GM18520 (cell line): ENCODE results near the gene PFDN5.
"Not testable (repeated sequence)": the region's sequence is repeated elsewhere in the genome, so short reads cannot be mapped to it uniquely, and the experiment has no call there.

Experiments
- ATAC-seq: cut with Tn5 transposase; IDR thresholded peaks from one replicate; pipeline ENCODE4 v1.9.1; 2021; ENCODE audit not compliant: unreplicated experiment

Gene PFDN5

DNA sequence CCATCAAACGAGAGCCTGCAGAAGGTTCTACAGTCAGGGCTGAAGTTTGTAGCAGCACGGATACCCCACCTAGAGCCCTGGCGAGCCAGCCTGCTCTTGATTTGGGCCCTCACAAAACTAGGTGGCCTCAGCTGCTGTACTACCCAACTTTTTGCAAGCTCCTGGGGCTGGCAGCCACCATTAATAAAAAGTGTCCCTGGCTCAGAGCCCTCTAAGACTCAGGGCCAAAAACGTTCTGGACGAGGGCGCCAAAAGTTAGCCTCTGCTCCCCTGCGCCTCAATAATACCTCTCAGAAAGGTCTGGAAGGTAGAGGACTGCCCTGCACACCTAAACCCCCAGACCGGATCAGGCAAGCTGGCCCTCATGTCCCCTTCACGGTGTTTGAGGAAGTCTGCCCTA, 8.9 kb upstream of the PFDN5 start:
- ATAC-seq, result no peak

DNA sequence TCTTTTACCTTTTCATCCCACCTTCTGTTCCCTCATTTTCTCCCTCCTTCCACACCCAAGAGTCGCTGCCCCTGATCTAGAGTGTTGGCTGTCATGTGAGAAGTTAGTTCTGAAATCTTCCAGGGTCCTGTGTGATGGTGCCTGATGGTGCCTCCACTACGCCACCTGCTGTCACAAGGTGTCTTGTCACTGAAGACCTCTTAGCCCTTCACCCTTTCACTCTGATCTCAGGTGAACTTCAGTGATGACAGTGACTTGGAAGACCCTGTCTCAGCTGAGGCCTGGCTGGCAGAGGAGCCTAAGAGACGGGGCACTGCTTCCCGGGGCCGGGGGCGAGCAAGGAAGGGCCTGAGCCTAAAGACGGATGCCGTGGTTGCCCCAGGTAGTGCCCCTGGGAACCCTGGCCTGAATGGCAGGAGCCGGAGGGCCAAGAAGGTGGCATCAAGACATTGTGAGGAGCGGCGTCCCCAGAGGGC, 7.6 kb upstream of the PFDN5 start:
- no peak for ATAC-seq

DNA sequence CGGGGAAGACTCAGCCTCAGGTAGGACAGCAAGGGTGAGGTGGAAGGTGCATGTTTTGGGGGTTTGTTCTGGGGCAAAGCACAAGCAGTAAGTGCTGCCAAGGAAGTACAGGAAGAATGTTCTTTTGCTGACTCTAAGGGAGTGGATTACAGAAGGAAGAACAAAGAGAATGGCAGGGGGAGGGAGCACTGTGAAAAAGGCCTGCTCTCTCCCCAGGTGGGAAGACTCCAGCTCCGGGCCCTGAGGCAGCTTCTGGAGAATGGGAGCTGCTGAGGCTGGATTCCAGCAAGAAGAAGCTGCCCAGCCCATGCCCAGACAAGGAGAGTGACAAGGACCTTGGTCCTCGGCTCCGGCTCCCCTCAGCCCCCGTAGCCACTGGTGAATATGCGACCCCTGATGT, 7.0 kb upstream of the PFDN5 start:
- no peak for ATAC-seq

DNA sequence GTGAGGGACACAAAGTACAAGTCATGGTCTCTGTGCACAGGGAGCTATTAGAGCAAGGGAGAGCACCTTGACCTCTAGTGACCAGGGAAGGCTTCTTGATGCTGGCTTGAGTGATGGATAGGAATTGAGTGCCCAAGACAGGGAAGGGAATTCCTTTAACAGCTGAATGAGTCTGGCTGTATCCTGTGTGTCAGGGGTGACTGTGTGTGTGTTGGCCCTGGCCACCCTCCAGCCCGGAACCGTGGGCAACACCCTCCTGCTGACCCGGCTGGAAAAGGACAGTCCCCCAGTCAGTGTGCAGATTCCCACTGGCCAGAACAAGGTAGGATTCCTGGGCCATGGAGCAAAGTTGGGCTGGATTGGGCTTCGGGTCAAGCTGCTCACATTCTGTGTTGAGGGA, 5.5 kb upstream of the PFDN5 start:
- no peak for ATAC-seq

DNA sequence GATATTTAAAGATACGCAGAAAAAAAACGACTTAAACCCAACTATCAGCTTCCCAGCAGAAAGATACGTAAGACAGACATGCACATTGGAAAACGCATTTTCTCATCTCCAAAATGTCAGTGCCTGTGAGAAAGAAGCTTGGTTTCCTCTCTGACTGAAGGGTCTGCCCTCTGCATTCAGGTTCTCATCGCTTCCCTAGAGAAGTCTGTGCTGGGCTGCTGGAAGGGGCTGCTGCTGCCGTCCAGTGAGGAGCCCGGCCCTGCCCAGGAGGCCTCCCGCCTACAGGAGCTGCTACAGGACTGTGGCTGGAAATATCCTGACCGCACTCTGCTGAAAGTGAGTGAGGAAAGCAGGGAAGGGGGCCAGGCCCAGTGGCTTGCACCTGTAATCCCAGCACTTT, 4.7 kb upstream of the PFDN5 start:
- ATAC-seq, result no peak

DNA sequence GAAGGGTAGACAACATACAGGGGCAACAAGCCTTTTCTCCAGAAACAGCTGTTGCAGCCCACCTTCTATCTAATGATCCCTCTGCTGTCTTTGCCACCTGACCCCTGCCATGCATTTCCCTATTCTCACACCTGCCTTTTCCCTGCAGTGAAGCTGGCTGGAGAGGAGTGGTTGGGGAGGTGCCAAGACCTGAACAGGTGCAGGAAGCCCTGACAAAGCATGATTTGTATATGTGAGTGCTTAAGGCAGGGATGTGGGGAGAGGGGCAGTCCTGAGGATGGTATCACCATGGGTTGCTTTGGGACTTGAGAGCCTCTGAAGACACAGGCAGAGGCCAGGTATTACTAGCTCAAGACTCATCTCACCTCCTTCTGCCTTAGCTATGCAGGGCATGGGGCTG, 2.9 kb upstream of the PFDN5 start:
- no peak for ATAC-seq

DNA sequence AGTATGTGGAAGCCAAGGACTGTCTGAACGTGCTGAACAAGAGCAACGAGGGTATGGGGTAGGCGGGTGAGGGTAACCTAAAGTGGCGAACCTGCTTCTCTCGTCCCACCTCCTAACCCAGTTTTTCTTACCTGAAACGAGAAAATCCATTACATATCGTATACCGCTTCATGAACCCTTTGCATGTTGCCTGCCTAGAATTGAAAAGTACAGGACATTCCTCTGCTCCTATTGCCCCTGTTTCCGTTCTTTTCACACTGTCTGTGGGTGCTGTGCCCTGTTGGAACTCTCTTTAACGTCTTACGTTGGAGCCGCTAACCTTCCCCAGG, 513 bp downstream of the PFDN5 start:
- no peak for ATAC-seq

DNA sequence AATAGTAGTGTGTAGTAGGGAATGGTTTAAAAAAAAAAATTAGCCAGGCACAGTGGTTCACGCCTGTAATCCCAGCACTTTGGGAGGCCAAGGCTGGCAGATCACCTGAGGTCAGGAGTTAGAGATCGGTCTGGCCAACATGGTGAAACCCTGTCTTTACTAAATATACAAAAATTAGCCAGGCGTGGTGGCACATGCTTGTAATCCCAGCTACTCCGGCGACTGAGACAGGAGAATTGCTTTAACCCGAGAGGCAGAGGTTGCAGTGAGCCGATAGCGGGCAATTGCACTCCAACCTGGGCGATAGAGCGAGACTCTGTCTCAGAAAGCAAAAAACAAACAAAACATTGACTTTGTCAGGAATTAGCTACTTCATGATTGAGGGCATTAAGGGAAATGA, 1.8 kb downstream of the PFDN5 start:
- ATAC-seq, result not testable (repeated sequence)

DNA sequence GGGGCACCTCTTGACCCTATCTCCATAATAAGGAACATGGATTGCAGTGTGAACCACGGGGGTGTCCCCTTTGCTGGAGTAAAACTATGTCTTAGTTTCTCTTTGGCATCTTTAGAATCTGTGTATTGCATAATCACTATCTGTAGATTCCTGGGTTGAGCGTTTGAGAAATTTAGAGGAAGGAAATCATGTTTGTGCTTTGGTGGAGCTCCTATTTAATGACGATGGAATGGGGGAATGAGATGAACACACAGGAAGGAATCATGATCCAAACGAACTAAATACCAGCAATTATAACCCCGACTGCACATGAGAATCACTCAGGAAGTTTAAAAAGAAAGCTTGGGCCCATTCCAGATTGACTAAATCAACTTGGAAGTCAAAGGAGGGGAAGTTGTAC, 2.8 kb downstream of the PFDN5 start:
- ATAC-seq, result no peak

DNA sequence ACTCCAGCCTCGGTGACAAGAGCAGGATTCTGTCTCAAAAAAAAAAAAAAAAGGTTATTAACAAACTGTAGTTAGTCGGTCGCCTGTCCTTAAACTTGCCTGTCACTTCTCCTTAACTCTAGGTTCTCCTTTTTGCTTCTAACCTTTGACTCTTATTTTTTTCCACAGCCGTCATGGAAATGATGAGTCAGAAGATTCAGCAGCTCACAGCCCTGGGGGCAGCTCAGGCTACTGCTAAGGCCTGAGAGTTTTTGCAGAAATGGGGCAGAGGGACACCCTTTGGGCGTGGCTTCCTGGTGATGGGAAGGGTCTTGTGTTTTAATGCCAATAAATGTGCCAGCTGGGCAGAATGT, 3.7 kb downstream of the PFDN5 start:
- ATAC-seq, result no peak

DNA sequence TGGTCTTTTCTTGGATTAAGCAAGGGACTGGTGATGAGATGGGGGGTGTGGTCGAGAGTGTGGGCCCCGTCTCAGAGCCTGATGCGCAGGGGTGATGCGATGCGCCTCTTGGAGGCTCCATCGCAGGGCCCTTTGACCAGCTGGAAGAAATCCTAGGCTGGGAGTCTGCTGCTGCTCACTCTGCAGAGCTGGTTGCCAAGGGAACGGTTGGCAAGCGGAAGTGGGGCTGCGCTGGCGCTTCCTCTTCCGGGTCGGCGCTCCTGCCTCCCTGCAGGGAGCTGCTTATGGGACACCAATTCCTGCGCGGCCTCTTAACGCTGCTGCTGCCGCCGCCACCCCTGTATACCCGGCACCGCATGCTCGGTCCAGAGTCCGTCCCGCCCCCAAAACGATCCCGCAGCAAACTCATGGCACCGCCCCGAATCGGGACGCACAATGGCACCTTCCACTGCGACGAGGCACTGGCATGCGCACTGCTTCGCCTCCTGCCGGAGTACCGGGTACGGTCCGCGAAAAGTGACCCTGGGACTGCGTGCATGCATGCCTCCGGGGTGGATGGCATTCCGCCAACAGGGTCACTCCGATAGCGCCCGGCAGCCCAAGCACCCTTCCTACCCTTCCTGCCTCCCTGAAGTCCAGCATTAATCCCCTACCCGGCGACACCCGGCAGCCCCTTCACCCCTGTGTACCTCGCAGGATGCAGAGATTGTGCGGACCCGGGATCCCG, 4.3 kb downstream of the PFDN5 start, which contains the start of gene MYG1:
TSS of gene MYG1 (plus strand) at position 242 of the 727 bp plus-strand sequence. CDS start at position 285, 43 bp downstream.
- peak; percentile 57 for ATAC-seq

DNA sequence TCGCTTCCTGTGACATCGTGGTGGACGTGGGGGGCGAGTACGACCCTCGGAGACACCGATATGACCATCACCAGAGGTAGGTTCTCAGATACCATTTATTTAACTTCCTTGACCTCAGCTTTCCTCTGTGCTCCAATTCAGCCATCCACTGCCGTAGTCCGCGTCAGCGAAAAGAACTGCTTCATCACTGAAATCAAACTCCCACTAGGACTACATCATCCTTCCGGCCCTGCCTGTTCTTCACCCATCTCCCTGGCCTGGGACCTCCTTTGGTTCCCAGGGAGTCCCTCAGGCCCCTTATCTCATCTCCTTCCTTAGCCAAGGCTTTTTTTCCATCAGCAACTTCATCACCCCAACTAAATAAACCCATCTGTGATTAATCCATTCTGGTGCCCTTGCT, 4.8 kb downstream of the PFDN5 start:
- no peak for ATAC-seq

DNA sequence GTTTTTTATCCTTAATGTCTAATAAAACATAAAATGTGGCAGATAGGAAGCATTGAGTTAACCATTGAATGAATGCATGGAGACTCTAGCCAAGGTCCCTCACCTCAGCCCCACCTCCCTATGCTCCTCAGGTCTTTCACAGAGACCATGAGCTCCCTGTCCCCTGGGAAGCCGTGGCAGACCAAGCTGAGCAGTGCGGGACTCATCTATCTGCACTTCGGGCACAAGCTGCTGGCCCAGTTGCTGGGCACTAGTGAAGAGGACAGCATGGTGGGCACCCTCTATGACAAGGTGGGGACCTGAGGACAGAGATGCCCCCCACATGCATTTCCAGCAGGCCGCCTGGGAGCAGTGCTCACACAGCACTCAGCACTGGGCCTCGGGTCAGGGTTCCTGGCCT, 7.6 kb downstream of the PFDN5 start:
- no peak for ATAC-seq

DNA sequence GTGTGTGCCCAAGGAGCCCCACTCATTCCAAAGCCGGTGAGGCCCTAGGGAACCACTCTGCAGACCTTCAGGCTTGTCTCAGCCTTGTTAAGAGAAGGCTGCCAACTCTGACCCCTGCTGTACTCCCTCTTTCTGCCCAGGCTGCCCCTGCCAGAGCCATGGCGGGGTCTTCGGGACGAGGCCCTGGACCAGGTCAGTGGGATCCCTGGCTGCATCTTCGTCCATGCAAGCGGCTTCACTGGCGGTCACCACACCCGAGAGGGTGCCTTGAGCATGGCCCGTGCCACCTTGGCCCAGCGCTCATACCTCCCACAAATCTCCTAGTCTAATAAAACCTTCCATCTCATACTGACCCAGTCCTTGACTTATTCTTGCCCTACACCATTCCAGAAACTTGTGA, 11.5 kb downstream of the PFDN5 start:
- no peak for ATAC-seq

DNA sequence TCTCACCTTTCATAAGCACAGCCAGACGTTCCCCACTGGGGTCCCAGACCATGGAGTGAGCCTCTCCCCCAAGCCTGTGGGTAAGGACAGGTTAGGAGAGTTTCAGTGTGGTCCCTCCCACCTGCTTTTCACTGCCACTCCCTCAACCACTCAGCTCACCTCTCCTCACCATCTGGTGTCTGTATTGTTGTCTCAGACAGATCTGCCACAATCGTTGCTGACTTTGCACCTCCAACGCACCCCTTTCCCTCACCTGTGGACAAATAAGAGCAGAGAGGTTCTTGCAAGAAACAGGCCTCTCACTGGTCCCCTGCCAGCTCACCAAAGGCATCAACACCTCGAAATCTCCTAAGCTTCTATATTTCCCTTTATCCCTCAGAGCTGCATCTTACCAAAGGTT, 12.9 kb downstream of the PFDN5 start:
- ATAC-seq, result no peak

DNA sequence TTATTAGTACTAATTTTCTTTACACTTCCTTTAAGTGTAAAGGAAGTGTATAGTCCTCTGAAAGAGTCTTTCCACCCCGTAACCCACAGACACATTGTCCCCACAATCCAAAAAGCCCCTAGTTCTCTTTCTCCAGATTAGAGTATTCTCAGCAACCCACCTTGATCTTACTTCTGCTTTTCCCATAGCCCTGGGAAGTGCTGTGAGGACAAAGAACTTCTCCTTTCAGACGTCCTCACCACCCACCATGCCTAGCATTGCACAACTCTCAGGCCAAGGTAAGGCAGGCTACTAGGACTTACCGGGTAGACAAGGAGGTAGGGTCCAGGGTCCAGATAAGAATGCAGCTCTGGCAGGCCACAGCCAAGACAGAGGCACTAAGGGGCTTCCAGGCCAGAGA, 18.7 kb downstream of the PFDN5 start:
- no peak for ATAC-seq

DNA sequence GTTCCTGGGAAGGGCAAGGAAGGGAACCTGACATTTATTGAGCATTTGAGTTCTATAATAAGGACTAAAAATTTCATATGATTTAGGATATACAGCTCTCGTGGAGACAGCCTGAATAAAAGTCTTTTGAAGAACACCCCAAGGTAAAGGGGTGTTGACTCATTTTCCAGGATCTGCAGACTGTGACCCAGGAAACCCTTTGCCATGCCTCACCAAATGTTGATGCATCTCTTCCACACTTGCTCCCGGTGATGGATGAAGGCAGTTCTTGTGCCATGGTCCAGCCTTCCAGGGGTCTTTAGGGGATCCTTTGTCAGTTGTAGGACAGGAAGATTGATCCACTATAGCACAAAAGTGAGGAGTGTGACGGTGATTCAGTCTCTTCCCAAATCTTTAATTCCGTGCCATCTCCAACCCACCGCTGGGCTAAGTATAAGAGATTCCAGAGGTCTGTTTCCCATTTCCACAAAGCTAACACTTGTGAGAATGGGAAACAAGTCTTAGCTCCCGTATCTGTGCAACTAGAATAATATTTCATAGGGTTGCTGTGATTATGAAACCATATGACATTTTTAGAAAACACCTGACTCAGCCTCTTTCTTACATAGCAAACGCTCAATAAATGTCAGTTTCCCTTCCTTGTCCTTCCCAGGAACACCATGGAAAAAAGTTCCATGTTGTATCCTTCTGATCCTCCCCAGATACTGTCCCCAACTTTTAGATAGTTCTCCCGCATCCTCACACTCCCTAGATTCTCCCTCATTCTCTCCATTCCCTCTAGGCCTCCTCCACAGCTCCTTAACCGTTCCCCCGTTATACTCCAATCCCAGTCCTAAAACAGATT, 25.2 kb downstream of the PFDN5 start:
- no peak for ATAC-seq

DNA sequence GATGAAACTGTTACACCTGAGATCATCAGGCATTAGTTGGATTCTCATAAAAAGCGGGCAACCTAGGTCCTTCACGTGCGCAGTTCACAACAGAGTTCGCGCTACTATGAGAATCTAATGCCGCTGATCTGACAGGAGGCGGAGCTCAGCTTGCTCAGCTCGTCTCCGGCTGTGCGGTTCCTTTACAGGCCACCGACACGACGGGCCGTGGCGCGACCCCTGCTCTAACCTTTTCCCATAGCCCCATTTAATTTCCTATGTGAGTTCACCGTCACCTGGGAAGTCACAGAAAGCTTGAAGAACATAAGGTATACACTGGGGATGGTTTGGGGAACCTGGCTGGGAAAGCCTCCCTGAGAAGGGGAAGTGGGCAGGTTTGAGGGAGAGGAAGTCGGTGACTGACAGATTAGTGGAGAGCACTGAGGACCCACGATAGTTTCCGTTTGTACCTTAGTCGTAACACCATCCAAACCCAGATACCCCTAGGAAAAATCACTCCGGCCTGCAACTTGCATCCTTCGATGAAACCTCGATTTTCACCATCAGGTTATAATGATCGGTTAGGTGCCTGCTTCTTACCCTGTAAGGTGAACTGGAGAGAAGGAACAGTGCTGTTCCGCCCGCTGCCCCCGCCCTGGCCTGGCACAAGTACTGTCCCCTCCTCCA, 28.9 kb downstream of the PFDN5 start:
- no peak for ATAC-seq

DNA sequence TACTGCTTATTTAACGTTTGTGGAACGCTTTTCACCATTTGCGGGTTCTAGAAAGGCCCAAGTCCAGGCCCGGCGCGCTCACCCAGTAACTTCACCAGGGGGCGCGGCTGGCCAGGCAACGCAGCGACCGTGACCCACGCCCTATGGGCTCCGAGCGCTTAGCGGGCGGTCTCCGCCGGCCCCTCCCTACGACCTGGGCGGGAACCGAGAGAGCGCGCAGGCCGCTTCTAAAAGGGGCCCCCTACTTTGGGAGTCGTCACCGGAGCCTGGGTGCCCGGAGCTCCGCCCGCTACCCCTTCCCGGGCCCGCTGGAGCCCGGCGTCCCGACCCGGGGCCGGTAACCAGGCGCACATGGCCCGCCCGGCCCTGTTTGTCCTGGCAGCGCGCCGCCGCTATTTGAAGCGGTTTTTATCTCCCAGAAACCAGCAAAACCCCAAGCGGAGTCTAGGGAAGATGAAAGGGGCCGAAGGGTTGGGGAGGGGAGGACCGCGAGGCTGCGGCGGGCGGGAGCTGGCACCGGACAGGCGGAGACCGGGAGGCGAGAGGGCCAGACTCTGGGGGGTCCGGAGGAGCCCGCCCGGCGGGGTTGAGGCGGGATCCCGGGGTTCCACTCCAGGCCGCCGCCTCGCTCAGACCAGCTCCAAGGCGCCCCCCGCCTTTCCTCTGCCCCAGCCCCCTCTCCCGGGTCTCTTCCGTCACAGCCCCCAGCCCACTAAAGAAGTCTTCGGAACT, 29.6 kb downstream of the PFDN5 start:
- peak; percentile 40 for ATAC-seq

DNA sequence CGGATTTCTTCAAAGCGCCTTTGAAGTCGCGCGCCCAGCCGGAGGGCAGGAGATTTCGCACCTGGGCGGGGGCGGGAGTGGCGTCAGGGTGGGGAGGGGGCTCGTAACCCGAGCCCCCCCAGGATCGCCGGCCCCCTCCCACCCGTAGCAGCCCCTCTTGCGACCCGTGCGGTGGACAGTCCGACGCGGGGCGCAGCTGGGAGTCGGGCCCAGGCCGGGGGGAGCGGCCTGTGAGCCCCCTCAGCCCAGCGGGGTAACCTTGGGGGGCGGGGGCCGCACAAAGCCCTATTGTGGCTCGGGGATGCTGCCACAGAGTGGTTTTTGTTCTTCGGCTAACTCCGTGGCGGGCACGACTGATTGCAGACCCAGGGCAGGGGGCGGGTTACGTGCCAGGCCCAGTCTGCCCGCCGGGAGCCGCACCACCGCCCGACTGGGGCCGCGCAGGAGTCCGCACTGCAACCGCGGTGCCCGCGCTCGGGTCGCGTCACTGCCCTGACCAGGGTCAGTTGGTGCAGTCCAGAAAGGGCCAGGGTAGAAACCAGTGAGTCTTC, 30.2 kb downstream of the PFDN5 start:
- ATAC-seq, result no peak
